NT2/D1 (cell line): ENCODE data around the gene MAP1B.

Source experiments
- YY1 ChIP-seq: IDR thresholded peaks from 2 replicates; pipeline ENCODE4 v1.6.1; 2011; ENCODE audit not compliant: insufficient read length, insufficient read depth
- ZNF274 ChIP-seq: IDR thresholded peaks from 2 replicates; pipeline ENCODE4 v1.6.1; 2011; ENCODE audit warnings: mild to moderate bottlenecking, low read depth, low read length

- TF ChIP-seq ZNF274, result no peak
- TF ChIP-seq YY1, result no peak
These were observed 114.3 kb downstream of the MAP1B start for GRCh38 chr5:72221541-72221940.
